ENCODE measurements around the gene STOX1. TPM values are rescaled to one million over a fixed set of nuclear protein-coding genes. Genes with fewer than 3 reads are reported as not detected.

Gene STOX1
- total and polyA plus RNA-seq, 2 experiments from 2014 or later = 1.6 to 5.5 TPM

- Histone ChIP-seq H3K36me3 (replicated peaks; ENCODE audit: insufficient read depth, low read depth) (no peaks in the 10 kb centered on the region), H3K9me3 (ENCODE audit: low read depth) (no peaks in the 10 kb centered on the region), H3K27ac (no peak overlapping the region), H2AFZ (no peak overlapping the region), H3K4me1 (ENCODE audit: insufficient read depth) (peaks cover 4% of the 10 kb centered on the region), H3K27me3 (no peaks in the 10 kb centered on the region), H4K20me1 (ENCODE audit: insufficient read depth, poor library complexity, severe bottlenecking) (no peaks in the 10 kb centered on the region), H3K4me3 (no peak overlapping the region), H3K79me2 (no peaks in the 10 kb centered on the region), H3K9me2 (replicated peaks; ENCODE audit: insufficient read depth) (no peaks in the 10 kb centered on the region), H3K4me2 (peak overlapping the region; percentile 95)
- 88% methylated on average over 10 of the region's 10 CpGs for WGBS (ENCODE audit: low lambda C conversion rate, missing lambda C conversion rate)
- DNase-seq (ENCODE audit: low spot score) = no peak
- no peak for TF ChIP-seq EZH2phosphoT487 (IDR thresholded peaks at IDR 0.05; ENCODE audit: low read depth, severe bottlenecking, unreplicated experiment)
- no peak for TF ChIP-seq EZH2 (IDR thresholded peaks at IDR 0.05; ENCODE audit: borderline replicate concordance)
- TF ChIP-seq CTCF (IDR thresholded peaks at IDR 0.05; ENCODE audit: poor library complexity) = no peak
Measured at GRCh38 chr10:68828833-68829232, 1.5 kb downstream of the STOX1 start.

- H3K9me2 ChIP-seq (replicated peaks; ENCODE audit: insufficient read depth) = no peaks in the 10 kb centered on the region
- H3K4me2 ChIP-seq = no peak overlapping the region
- H3K36me3 ChIP-seq (replicated peaks; ENCODE audit: insufficient read depth, low read depth) = no peaks in the 10 kb centered on the region
- 63% methylated on average over 6 of the region's 6 CpGs for WGBS (ENCODE audit: low lambda C conversion rate, missing lambda C conversion rate)
- H3K27me3 ChIP-seq = no peaks in the 10 kb centered on the region
- no peak overlapping the region for H2AFZ ChIP-seq
- no peaks in the 10 kb centered on the region for H3K79me2 ChIP-seq
- no peak for DNase-seq (ENCODE audit: low spot score)
- no peaks in the 10 kb centered on the region for H3K9me3 ChIP-seq (ENCODE audit: low read depth)
- H4K20me1 ChIP-seq (ENCODE audit: insufficient read depth, poor library complexity, severe bottlenecking) = no peaks in the 10 kb centered on the region
- no peak overlapping the region for H3K27ac ChIP-seq
- H3K4me3 ChIP-seq = no peak overlapping the region
- TF ChIP-seq CTCF (IDR thresholded peaks at IDR 0.05; ENCODE audit: poor library complexity) (no peak), EZH2 (IDR thresholded peaks at IDR 0.05; ENCODE audit: borderline replicate concordance) (no peak), EZH2phosphoT487 (IDR thresholded peaks at IDR 0.05; ENCODE audit: low read depth, severe bottlenecking, unreplicated experiment) (no peak)
- H3K4me1 ChIP-seq (ENCODE audit: insufficient read depth) = peaks cover 4% of the 10 kb centered on the region
Measured at GRCh38 chr10:68829521-68829920, 2.2 kb downstream of the STOX1 start.

- DNase-seq (ENCODE audit: low spot score) = no peak
- no peaks in the 10 kb centered on the region for H3K36me3 ChIP-seq (replicated peaks; ENCODE audit: insufficient read depth, low read depth)
- H3K4me2 ChIP-seq = no peak overlapping the region
- H3K4me3 ChIP-seq = no peak overlapping the region
- TF ChIP-seq EZH2phosphoT487 (IDR thresholded peaks at IDR 0.05; ENCODE audit: low read depth, severe bottlenecking, unreplicated experiment) (no peak), CTCF (IDR thresholded peaks at IDR 0.05; ENCODE audit: poor library complexity) (no peak), EZH2 (IDR thresholded peaks at IDR 0.05; ENCODE audit: borderline replicate concordance) (no peak)
- no peaks in the 10 kb centered on the region for H4K20me1 ChIP-seq (ENCODE audit: insufficient read depth, poor library complexity, severe bottlenecking)
- H3K4me1 ChIP-seq (ENCODE audit: insufficient read depth) = peaks cover 4% of the 10 kb centered on the region
- H3K27ac ChIP-seq = no peak overlapping the region
- no peaks in the 10 kb centered on the region for H3K79me2 ChIP-seq
- WGBS (ENCODE audit: low lambda C conversion rate, missing lambda C conversion rate) = 93% methylated on average over 6 of the region's 6 CpGs
- no peaks in the 10 kb centered on the region for H3K9me2 ChIP-seq (replicated peaks; ENCODE audit: insufficient read depth)
- H3K27me3 ChIP-seq = no peaks in the 10 kb centered on the region
- no peak overlapping the region for H2AFZ ChIP-seq
- H3K9me3 ChIP-seq (ENCODE audit: low read depth) = no peaks in the 10 kb centered on the region
Measured at GRCh38 chr10:68829952-68830351, 2.6 kb downstream of the STOX1 start.

- no peak for TF ChIP-seq EZH2phosphoT487 (IDR thresholded peaks at IDR 0.05; ENCODE audit: low read depth, severe bottlenecking, unreplicated experiment)
- TF ChIP-seq EZH2 (IDR thresholded peaks at IDR 0.05; ENCODE audit: borderline replicate concordance) = no peak
- Histone ChIP-seq H2AFZ (no peak overlapping the region), H3K27me3 (no peaks in the 10 kb centered on the region), H3K9me3 (ENCODE audit: low read depth) (no peaks in the 10 kb centered on the region), H3K9me2 (replicated peaks; ENCODE audit: insufficient read depth) (no peaks in the 10 kb centered on the region), H3K27ac (no peak overlapping the region), H3K36me3 (replicated peaks; ENCODE audit: insufficient read depth, low read depth) (no peaks in the 10 kb centered on the region), H3K4me3 (no peak overlapping the region), H3K4me1 (ENCODE audit: insufficient read depth) (no peaks in the 10 kb centered on the region), H4K20me1 (ENCODE audit: insufficient read depth, poor library complexity, severe bottlenecking) (no peaks in the 10 kb centered on the region), H3K79me2 (no peaks in the 10 kb centered on the region), H3K4me2 (no peak overlapping the region)
- no peak for DNase-seq (ENCODE audit: low spot score)
- WGBS (ENCODE audit: low lambda C conversion rate, missing lambda C conversion rate) = 67% methylated on average over 5 of the region's 5 CpGs
Measured at GRCh38 chr10:68831961-68832455, 4.7 kb downstream of the STOX1 start.
